Measurements from ENCODE around the gene PTGES3.
"Not testable (repeated sequence)": the region's sequence is repeated elsewhere in the genome, so short reads cannot be mapped to it uniquely, and the experiment has no call there.

DNA sequence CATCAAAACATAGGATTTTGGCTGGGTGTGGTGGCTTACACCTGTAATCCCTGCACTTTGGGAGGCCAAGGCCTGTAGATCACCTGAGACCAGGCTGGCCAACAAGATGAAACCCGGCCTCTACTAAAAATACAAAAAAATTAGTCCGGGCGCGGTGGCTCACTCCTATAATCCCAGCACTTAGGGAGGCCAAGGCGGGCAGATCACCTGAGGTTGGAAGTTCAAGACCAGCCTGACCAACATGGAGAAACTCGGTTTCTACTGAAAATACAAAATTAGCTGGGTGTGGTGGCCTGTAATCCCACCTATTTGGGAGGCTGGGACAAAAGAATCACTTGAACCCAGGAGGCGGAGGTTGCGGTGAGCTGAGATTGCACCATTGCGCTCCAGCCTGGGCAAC lies 40.1 kb downstream of the PTGES3 start:
- TF ChIP-seq CTCF (IDR thresholded peaks at IDR 0.05 in 8 of 11, conservative IDR thresholded peaks at IDR 0.05 in 3 of 11); POLR2AphosphoS5 (IDR thresholded peaks at IDR 0.05); POLR2A (IDR thresholded peaks at IDR 0.05): not testable (repeated sequence)
